GM21526 (cell line): ENCODE measurements around the gene OR12D1.
"Not testable (repeated sequence)": the region's sequence is repeated elsewhere in the genome, so short reads cannot be mapped to it uniquely, and the experiment has no call there.

ENCODE experiments used
- ATAC-seq: cut with Tn5 transposase; IDR thresholded peaks from one replicate; pipeline ENCODE4 v1.9.1; 2021; ENCODE audit warnings: moderate library complexity; ENCODE audit not compliant: unreplicated experiment, low FRiP score

The OR12D1 gene

GRCh38 chr6:29414588-29414987 lies at the start of gene OR12D1:
TSS of gene OR12D1 (plus strand) at chr6:29414928.
- ATAC-seq = no peak

- ATAC-seq = no peak
Measured at GRCh38 chr6:29368765-29369164, 46.0 kb upstream of the OR12D1 start, which contains the start of gene OR5V1. TSS of gene OR5V1 (minus strand) at chr6:29368865. CDS start at chr6:29356195, 12,670 bp downstream.

GRCh38 chr6:29375191-29375590 lies 39.5 kb upstream of the OR12D1 start, which contains the start of gene OR12D3:
TSS of gene OR12D3 (minus strand) at chr6:29375291. CDS start at chr6:29375287, 4 bp downstream.
- ATAC-seq = no peak

- no peak for ATAC-seq
Measured at GRCh38 chr6:29376003-29376402, 38.7 kb upstream of the OR12D1 start.

GRCh38 chr6:29388533-29388932 lies 26.2 kb upstream of the OR12D1 start:
- no peak for ATAC-seq

- ATAC-seq = no peak
Measured at GRCh38 chr6:29395331-29395730, 19.4 kb upstream of the OR12D1 start, which contains the start of gene OR12D2. TSS of gene OR12D2 (plus strand) at chr6:29395631. CDS start at chr6:29396700, 1,069 bp downstream.

GRCh38 chr6:29399525-29399924 lies 15.2 kb upstream of the OR12D1 start:
- no peak for ATAC-seq

GRCh38 chr6:29403801-29404200 lies 10.9 kb upstream of the OR12D1 start:
- ATAC-seq = no peak

- no peak for ATAC-seq
Measured at GRCh38 chr6:29419516-29419915, 4.8 kb downstream of the OR12D1 start.

GRCh38 chr6:29424168-29424567 lies 9.4 kb downstream of the OR12D1 start:
- ATAC-seq = no peak

GRCh38 chr6:29424575-29424974 lies 9.8 kb downstream of the OR12D1 start:
- ATAC-seq = no peak

GRCh38 chr6:29425075-29425474 lies 10.3 kb downstream of the OR12D1 start:
- ATAC-seq = no peak

- no peak for ATAC-seq
Measured at GRCh38 chr6:29426654-29427053, 11.9 kb downstream of the OR12D1 start.

- ATAC-seq = not testable (repeated sequence)
Measured at GRCh38 chr6:29436730-29437129, 22.0 kb downstream of the OR12D1 start.

- ATAC-seq = no peak
Measured at GRCh38 chr6:29439006-29439405, 24.3 kb downstream of the OR12D1 start, which contains the start of gene OR10C1. TSS of gene OR10C1 (plus strand) at chr6:29439306. CDS start at chr6:29440016, 710 bp downstream.

GRCh38 chr6:29442719-29443118 lies 28.0 kb downstream of the OR12D1 start:
- no peak for ATAC-seq

- ATAC-seq = not testable (repeated sequence)
Measured at GRCh38 chr6:29444031-29444430, 29.3 kb downstream of the OR12D1 start.

GRCh38 chr6:29447670-29448069 lies 32.9 kb downstream of the OR12D1 start:
- ATAC-seq = no peak

GRCh38 chr6:29451471-29452193 lies 36.9 kb downstream of the OR12D1 start:
- ATAC-seq = no peak

GRCh38 chr6:29456971-29457370 lies 42.2 kb downstream of the OR12D1 start, which contains the start of the genes OR11A1 and OR2H1:
TSS of gene OR11A1 (minus strand) at chr6:29457071. CDS start at chr6:29427641, 29,430 bp downstream.
TSS of gene OR2H1 (plus strand) at chr6:29457155. CDS start at chr6:29461770, 4,615 bp downstream.
- no peak for ATAC-seq

- ATAC-seq = no peak
Measured at GRCh38 chr6:29461021-29461814, 46.5 kb downstream of the OR12D1 start.
